WERI-Rb-1 (cell line): Measurements from ENCODE around the gene ENPEP.
"Not testable (repeated sequence)": the region's sequence is repeated elsewhere in the genome, so short reads cannot be mapped to it uniquely, and the experiment has no call there.

ENCODE experiments used
- DNase-seq: peaks from one replicate; pipeline ENCODE4 v3.0.0-alpha.2; 2020
- H3K27ac ChIP-seq: fragments of 250-450 bp; sonication (Bioruptor Pico); 2 replicates; pipeline ENCODE4 v1.5.1; 2020; ENCODE audit warnings: mild to moderate bottlenecking, moderate library complexity
- H3K27me3 ChIP-seq: fragments of 250-450 bp; sonication (Bioruptor Pico); 2 replicates; pipeline ENCODE4 v1.5.1; 2021; ENCODE audit warnings: mild to moderate bottlenecking, low read depth, moderate library complexity; ENCODE audit not compliant: insufficient read depth, severe bottlenecking
- H3K36me3 ChIP-seq: fragments of 250-450 bp; sonication (Bioruptor Pico); 2 replicates; pipeline ENCODE4 v1.5.1; 2020; ENCODE audit warnings: mild to moderate bottlenecking, moderate library complexity
- H3K4me3 ChIP-seq: 2 replicates; pipeline ENCODE4 v1.5.1; 2011; ENCODE audit warnings: low read depth, mild to moderate bottlenecking, control low read depth, low read length
- H3K9me3 ChIP-seq: fragments of 250-450 bp; sonication (Bioruptor Pico); 2 replicates; pipeline ENCODE4 v1.5.1; 2021; ENCODE audit warnings: mild to moderate bottlenecking, moderate library complexity; ENCODE audit not compliant: severe bottlenecking
- TF ChIP-seq, protein P1 (sequence below): IDR thresholded peaks from 2 replicates; pipeline ENCODE4 v1.5.1; 2011; ENCODE audit warnings: low read depth, mild to moderate bottlenecking, control low read depth, inconsistent platforms, low read length

The ENPEP gene

DNA sequence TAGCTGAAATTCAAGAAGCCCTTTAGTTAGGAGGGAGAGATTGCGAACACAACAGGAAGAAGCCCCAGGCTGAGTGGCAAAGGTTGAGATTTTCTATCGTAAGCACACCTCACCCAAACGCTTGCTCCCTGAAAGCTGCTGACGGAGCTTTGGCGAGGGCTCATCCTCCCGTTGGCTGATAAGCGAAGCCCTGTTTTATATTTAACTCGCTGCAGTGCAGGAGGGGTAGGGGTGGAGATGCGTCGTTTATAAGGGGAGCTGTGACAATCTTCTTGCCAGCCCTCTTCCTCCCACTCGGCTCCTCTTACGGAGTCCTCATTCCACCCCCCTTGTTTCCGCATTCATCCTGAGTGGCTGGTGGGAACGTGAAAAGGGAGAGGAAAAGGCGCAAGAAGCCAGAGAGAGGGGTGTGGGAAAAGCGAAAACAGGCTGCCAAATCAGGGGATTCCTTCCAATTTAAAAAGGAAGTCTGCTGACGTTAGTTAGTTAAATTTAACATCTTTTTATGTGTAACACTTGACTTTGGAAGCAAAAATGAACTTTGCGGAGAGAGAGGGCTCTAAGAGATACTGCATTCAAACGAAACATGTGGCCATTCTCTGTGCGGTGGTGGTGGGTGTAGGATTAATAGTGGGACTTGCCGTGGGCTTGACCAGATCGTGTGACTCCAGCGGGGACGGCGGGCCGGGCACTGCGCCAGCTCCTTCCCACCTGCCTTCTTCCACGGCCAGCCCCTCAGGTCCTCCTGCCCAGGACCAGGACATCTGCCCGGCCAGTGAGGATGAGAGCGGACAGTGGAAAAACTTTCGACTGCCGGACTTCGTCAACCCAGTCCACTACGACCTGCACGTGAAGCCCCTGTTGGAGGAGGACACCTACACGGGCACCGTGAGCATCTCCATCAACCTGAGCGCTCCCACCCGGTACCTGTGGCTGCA lies at the start of gene ENPEP:
TSS of gene ENPEP (plus strand) at position 275 of the 938 bp plus-strand sequence. CDS start at position 535, 260 bp downstream.
- H3K27ac ChIP-seq = no peak within 1 kb of the TSS
- H3K4me3 ChIP-seq = no peak within 1 kb of the TSS
- H3K36me3 ChIP-seq = no peaks in the 10 kb centered on the region
- DNase-seq = no peak
- TF ChIP-seq, protein P1, sequence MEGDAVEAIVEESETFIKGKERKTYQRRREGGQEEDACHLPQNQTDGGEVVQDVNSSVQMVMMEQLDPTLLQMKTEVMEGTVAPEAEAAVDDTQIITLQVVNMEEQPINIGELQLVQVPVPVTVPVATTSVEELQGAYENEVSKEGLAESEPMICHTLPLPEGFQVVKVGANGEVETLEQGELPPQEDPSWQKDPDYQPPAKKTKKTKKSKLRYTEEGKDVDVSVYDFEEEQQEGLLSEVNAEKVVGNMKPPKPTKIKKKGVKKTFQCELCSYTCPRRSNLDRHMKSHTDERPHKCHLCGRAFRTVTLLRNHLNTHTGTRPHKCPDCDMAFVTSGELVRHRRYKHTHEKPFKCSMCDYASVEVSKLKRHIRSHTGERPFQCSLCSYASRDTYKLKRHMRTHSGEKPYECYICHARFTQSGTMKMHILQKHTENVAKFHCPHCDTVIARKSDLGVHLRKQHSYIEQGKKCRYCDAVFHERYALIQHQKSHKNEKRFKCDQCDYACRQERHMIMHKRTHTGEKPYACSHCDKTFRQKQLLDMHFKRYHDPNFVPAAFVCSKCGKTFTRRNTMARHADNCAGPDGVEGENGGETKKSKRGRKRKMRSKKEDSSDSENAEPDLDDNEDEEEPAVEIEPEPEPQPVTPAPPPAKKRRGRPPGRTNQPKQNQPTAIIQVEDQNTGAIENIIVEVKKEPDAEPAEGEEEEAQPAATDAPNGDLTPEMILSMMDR = no peak
- H3K27me3 ChIP-seq = no peaks in the 10 kb centered on the region
- H3K9me3 ChIP-seq = no peaks in the 10 kb centered on the region

DNA sequence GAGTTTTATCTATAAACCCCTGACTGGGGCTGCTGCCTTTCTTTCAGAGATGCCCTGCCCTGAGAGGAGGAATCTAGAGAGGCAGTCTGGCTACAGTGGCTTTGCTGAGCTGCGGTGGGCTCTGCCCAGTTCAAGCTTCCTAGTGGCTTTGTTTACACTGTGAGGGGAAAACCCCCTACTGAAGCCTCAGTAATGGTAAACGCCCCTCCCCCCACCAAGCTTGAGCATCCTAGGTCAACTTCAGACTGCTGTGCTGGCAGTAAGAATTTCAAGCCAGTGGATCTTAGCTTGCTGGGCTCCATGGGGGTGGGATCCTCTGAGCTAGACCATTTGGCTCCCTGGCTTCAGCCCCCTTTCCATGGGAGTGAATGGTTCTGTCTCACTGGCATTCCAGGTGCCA lies 44.1 kb upstream of the ENPEP start:
- H3K36me3 ChIP-seq, H3K27ac ChIP-seq, H3K4me3 ChIP-seq, DNase-seq, H3K27me3 ChIP-seq, H3K9me3 ChIP-seq: not testable (repeated sequence)

- DNase-seq, H3K9me3 ChIP-seq, H3K27me3 ChIP-seq, H3K27ac ChIP-seq, H3K4me3 ChIP-seq, H3K36me3 ChIP-seq: not testable (repeated sequence)
Observed at GRCh38 chr4:110437292-110437691, 38.7 kb upstream of the ENPEP start.

DNA sequence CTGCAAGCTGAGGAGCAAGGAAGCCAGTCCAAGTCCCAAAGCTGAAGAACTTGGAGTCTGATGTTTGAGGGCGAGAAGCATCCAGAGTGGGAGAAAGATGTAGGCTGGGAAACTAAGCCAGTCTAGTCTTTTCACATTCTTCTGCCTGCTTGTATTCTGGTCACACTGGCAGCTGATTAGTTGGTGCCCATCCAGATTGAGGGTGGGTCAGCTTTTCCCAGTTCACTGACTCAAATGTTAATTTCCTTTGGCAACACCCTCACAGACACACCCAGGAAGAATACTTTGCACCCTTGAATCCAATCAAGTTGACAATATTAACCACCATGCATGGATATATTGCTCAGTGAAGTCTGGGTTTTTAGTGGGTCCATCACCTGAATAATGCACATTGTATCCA lies 36.7 kb upstream of the ENPEP start:
- not testable (repeated sequence) for H3K4me3 ChIP-seq, H3K27ac ChIP-seq, H3K27me3 ChIP-seq, H3K36me3 ChIP-seq, DNase-seq, H3K9me3 ChIP-seq

GRCh38 chr4:110442309-110442708 lies 33.6 kb upstream of the ENPEP start:
- Histone ChIP-seq H3K4me3 (no peak overlapping the region), H3K27me3 (no peaks in the 10 kb centered on the region), H3K9me3 (no peaks in the 10 kb centered on the region), H3K27ac (no peak overlapping the region), H3K36me3 (no peaks in the 10 kb centered on the region)
- TF ChIP-seq, protein P1 = no peak
- DNase-seq = no peak

DNA sequence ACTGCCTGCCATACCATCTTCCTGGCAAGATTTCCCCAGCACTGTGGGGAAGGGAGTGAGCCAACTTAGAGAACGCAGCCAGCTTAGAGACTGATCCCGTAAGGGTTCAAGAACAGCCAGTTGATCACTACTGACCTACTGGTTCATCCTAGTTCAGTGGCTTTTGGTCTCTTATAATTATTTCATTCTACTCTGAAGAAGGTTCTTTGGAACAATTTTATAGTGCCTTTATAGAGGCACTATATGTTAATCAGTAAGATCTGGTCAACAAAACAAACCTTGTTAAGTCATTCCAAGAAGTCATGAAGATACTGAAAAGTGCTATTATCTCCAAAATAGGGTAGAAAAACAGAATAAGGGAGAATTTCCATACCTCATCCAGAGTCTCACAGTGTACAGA lies 33.2 kb upstream of the ENPEP start:
- Histone ChIP-seq H3K27ac (no peak overlapping the region), H3K27me3 (no peaks in the 10 kb centered on the region), H3K4me3 (no peak overlapping the region), H3K9me3 (no peaks in the 10 kb centered on the region), H3K36me3 (no peaks in the 10 kb centered on the region)
- TF ChIP-seq, protein P1 = no peak
- no peak for DNase-seq

- Histone ChIP-seq H3K27ac (no peak overlapping the region), H3K27me3 (no peaks in the 10 kb centered on the region), H3K9me3 (no peaks in the 10 kb centered on the region), H3K36me3 (no peaks in the 10 kb centered on the region), H3K4me3 (no peak overlapping the region)
- TF ChIP-seq, protein P1 = no peak
- no peak for DNase-seq
Observed at GRCh38 chr4:110449947-110450346, 26.0 kb upstream of the ENPEP start.
